Measurements from ENCODE around the gene SLC24A3.

SLC24A3 gene

DNA sequence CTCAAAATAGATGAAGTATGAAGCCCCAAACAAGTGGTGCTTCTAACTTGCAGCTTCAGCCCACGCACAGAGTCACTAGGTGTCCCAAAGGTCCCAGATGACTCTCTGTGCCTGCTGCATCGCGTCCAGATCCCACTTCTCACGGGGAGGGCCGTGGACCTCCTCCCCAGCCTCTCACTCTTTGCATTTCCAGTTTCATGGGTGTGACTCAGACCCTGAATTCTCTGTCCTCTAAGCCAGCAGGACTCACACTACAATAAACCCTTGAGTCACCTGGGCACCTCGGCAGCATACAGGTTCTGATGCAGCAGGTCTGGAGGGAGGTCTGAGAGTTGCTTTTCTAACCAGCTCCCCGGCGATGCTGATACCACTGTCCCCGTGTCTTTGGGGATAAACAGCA lies 431.6 kb downstream of the SLC24A3 start:
- Histone ChIP-seq H3K9me3 (ENCODE audit: insufficient read depth, low read length) (no peaks in the 10 kb centered on the region), H3K4me3 (ENCODE audit: low read length) (no peak overlapping the region), H3K79me2 (ENCODE audit: low read length) (no peaks in the 10 kb centered on the region), H2AFZ (ENCODE audit: low read depth, low read length) (no peak overlapping the region), H3K27me3 (ENCODE audit: low read depth, low read length) (peaks cover 9% of the 10 kb centered on the region; the same call in 1 of the 2 replicates), H3K9ac (ENCODE audit: low read length) (no peak overlapping the region), H3K4me2 (ENCODE audit: low read length) (peak overlapping the region; percentile 14), H3K4me1 (ENCODE audit: low read length) (peaks cover 8% of the 10 kb centered on the region), H3K27ac (ENCODE audit: low read length) (no peak overlapping the region), H4K20me1 (ENCODE audit: insufficient read depth, low read length) (no peaks in the 10 kb centered on the region), H3K36me3 (replicated peaks; ENCODE audit: low read depth, low read length) (no peaks in the 10 kb centered on the region)
- TF ChIP-seq EZH2phosphoT487 (IDR thresholded peaks at IDR 0.05; ENCODE audit: low read depth) = no peak
- TF ChIP-seq, protein P1, sequence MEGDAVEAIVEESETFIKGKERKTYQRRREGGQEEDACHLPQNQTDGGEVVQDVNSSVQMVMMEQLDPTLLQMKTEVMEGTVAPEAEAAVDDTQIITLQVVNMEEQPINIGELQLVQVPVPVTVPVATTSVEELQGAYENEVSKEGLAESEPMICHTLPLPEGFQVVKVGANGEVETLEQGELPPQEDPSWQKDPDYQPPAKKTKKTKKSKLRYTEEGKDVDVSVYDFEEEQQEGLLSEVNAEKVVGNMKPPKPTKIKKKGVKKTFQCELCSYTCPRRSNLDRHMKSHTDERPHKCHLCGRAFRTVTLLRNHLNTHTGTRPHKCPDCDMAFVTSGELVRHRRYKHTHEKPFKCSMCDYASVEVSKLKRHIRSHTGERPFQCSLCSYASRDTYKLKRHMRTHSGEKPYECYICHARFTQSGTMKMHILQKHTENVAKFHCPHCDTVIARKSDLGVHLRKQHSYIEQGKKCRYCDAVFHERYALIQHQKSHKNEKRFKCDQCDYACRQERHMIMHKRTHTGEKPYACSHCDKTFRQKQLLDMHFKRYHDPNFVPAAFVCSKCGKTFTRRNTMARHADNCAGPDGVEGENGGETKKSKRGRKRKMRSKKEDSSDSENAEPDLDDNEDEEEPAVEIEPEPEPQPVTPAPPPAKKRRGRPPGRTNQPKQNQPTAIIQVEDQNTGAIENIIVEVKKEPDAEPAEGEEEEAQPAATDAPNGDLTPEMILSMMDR (IDR thresholded peaks at IDR 0.05; ENCODE audit: low read depth, low read length) = no peak

DNA sequence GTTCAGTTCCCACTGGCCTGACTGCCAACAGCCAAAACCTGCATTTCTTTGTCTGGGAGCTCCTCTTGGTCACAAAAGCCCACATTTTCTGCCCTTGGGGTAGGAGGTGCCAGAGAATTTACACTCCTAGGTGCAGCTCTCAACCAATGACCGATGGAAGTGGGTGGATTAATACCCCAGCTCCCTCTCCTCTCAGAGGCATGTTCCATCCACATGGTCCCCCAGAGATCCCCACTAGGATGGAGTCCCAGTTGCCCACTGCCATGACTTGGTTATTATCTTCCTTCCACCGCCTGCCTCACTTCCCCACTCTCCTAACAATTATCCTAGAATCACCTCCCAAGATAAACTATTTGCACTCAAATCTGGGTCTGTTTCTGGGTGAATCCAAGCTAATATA lies 434.5 kb downstream of the SLC24A3 start:
- H2AFZ ChIP-seq (ENCODE audit: low read depth, low read length) = no peak overlapping the region
- no peak overlapping the region for H3K4me3 ChIP-seq (ENCODE audit: low read length)
- H3K79me2 ChIP-seq (ENCODE audit: low read length) = no peaks in the 10 kb centered on the region
- peaks cover 8% of the 10 kb centered on the region for H3K4me1 ChIP-seq (ENCODE audit: low read length)
- H4K20me1 ChIP-seq (ENCODE audit: insufficient read depth, low read length) = no peaks in the 10 kb centered on the region
- H3K4me2 ChIP-seq (ENCODE audit: low read length) = no peak overlapping the region
- H3K36me3 ChIP-seq (replicated peaks; ENCODE audit: low read depth, low read length) = no peaks in the 10 kb centered on the region
- no peak overlapping the region for H3K27ac ChIP-seq (ENCODE audit: low read length)
- TF ChIP-seq, protein P1 (IDR thresholded peaks at IDR 0.05; ENCODE audit: low read depth, low read length) = no peak
- no peak for TF ChIP-seq EZH2phosphoT487 (IDR thresholded peaks at IDR 0.05; ENCODE audit: low read depth)
- peaks cover 7% of the 10 kb centered on the region; the same call in 1 of the 2 replicates for H3K27me3 ChIP-seq (ENCODE audit: low read depth, low read length)
- H3K9ac ChIP-seq (ENCODE audit: low read length) = no peak overlapping the region
- no peaks in the 10 kb centered on the region for H3K9me3 ChIP-seq (ENCODE audit: insufficient read depth, low read length)

DNA sequence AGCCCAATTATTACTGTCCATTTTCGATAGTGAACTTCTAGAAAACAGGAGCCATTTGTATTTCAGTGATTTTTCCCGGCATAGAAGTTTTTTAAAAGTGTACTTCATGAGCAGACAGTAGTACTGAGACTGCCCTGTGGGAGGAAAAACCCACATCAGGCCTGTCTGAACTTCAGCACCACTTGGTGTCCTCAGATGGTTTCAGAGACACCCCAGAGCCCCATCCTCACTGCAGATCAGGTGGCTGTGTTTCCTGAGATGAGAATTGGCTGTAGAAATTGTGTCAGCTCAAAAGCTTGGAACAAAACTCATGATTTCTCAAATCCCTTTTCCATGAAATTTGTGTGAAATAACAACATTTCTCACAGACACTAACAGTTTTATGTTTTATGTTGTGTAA lies 435.6 kb downstream of the SLC24A3 start:
- H3K79me2 ChIP-seq (ENCODE audit: low read length) = no peaks in the 10 kb centered on the region
- no peak overlapping the region for H3K4me2 ChIP-seq (ENCODE audit: low read length)
- no peak overlapping the region for H3K4me3 ChIP-seq (ENCODE audit: low read length)
- no peak overlapping the region for H2AFZ ChIP-seq (ENCODE audit: low read depth, low read length)
- TF ChIP-seq, protein P1 (IDR thresholded peaks at IDR 0.05; ENCODE audit: low read depth, low read length) = no peak
- TF ChIP-seq EZH2phosphoT487 (IDR thresholded peaks at IDR 0.05; ENCODE audit: low read depth) = no peak
- H3K27ac ChIP-seq (ENCODE audit: low read length) = no peak overlapping the region
- H3K27me3 ChIP-seq (ENCODE audit: low read depth, low read length) = peaks cover 7% of the 10 kb centered on the region; the same call in 1 of the 2 replicates
- no peaks in the 10 kb centered on the region for H3K9me3 ChIP-seq (ENCODE audit: insufficient read depth, low read length)
- peaks cover 18% of the 10 kb centered on the region for H3K4me1 ChIP-seq (ENCODE audit: low read length)
- H4K20me1 ChIP-seq (ENCODE audit: insufficient read depth, low read length) = no peaks in the 10 kb centered on the region
- H3K36me3 ChIP-seq (replicated peaks; ENCODE audit: low read depth, low read length) = no peaks in the 10 kb centered on the region
- H3K9ac ChIP-seq (ENCODE audit: low read length) = no peak overlapping the region

DNA sequence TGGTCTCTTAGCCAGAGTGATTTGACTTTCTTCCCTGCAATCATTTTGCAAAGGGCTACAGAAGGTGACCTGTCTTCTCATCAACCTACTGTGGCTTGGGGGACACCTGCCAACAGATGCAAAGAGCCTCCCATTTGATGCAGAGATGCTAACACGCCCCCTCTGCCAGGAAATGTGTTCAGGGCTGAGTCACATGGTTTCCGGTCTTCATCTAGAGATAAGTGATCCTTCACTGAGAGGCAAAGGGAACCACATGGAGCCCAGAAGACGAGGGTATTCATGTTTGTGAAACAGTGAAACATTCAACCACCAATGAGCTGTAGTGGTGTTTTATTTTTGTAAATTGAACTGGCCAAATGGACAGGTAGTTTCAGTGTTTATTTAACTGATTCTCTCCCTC lies 436.6 kb downstream of the SLC24A3 start:
- H3K79me2 ChIP-seq (ENCODE audit: low read length) = no peaks in the 10 kb centered on the region
- TF ChIP-seq EZH2phosphoT487 (IDR thresholded peaks at IDR 0.05; ENCODE audit: low read depth) = no peak
- TF ChIP-seq, protein P1 (IDR thresholded peaks at IDR 0.05; ENCODE audit: low read depth, low read length) = no peak
- H3K4me2 ChIP-seq (ENCODE audit: low read length) = no peak overlapping the region

More for the DNA sequence above, 436.6 kb downstream of the SLC24A3 start:
- Histone ChIP-seq H2AFZ (ENCODE audit: low read depth, low read length) (no peak overlapping the region), H3K4me3 (ENCODE audit: low read length) (no peak overlapping the region), H3K27me3 (ENCODE audit: low read depth, low read length) (peaks cover 7% of the 10 kb centered on the region; the same call in 1 of the 2 replicates), H4K20me1 (ENCODE audit: insufficient read depth, low read length) (no peaks in the 10 kb centered on the region), H3K4me1 (ENCODE audit: low read length) (peaks cover 17% of the 10 kb centered on the region), H3K27ac (ENCODE audit: low read length) (no peak overlapping the region), H3K9me3 (ENCODE audit: insufficient read depth, low read length) (no peaks in the 10 kb centered on the region), H3K36me3 (replicated peaks; ENCODE audit: low read depth, low read length) (no peaks in the 10 kb centered on the region), H3K9ac (ENCODE audit: low read length) (no peak overlapping the region)
